ENCODE data around the gene FAM118B. TPM values are rescaled to one million over a fixed set of nuclear protein-coding genes. Genes with fewer than 3 reads are reported as not detected.

Gene FAM118B
- total RNA-seq, 1 donor: 32.9 TPM

DNA sequence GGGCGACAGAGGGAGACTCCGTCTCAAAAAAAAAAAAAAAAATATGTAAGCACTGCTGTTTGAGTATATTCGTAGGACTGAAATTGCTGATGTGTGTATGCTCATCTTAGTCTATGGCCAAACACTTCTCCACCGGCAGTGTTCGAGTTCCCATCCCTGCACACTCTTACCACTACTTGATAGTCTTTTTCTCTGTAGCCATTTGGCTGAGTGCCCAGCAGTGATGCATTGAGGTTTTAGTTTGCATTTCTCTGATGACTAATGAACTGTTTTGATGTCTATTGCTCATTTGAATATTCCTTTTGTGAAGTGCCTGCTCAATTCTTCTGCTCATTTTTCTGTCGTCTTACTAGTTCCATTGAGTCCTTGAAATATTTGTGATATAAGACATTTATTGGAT lies 73.2 kb downstream of the FAM118B start:
- no peak overlapping the region for H3K4me3 ChIP-seq (ENCODE audit: low read depth, low read length)
- TF ChIP-seq, protein P1, sequence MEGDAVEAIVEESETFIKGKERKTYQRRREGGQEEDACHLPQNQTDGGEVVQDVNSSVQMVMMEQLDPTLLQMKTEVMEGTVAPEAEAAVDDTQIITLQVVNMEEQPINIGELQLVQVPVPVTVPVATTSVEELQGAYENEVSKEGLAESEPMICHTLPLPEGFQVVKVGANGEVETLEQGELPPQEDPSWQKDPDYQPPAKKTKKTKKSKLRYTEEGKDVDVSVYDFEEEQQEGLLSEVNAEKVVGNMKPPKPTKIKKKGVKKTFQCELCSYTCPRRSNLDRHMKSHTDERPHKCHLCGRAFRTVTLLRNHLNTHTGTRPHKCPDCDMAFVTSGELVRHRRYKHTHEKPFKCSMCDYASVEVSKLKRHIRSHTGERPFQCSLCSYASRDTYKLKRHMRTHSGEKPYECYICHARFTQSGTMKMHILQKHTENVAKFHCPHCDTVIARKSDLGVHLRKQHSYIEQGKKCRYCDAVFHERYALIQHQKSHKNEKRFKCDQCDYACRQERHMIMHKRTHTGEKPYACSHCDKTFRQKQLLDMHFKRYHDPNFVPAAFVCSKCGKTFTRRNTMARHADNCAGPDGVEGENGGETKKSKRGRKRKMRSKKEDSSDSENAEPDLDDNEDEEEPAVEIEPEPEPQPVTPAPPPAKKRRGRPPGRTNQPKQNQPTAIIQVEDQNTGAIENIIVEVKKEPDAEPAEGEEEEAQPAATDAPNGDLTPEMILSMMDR (IDR thresholded peaks at IDR 0.05; ENCODE audit: insufficient read depth, low read length): no peak
- DNase-seq (ENCODE audit: low read depth): peak; percentile 94

GRCh38 chr11:126288237-126288636 lies 76.7 kb downstream of the FAM118B start:
- no peak overlapping the region for H3K4me3 ChIP-seq (ENCODE audit: low read depth, low read length)
- TF ChIP-seq, protein P1 (IDR thresholded peaks at IDR 0.05; ENCODE audit: insufficient read depth, low read length): no peak

GRCh38 chr11:126290887-126291286 lies 79.3 kb downstream of the FAM118B start:
- no peak overlapping the region for H3K4me3 ChIP-seq (ENCODE audit: low read depth, low read length)
- DNase-seq (ENCODE audit: low read depth): no peak
- TF ChIP-seq, protein P1 (IDR thresholded peaks at IDR 0.05; ENCODE audit: insufficient read depth, low read length): no peak

More at GRCh38 chr11:126288237-126288636, 76.7 kb downstream of the FAM118B start:
- DNase-seq (ENCODE audit: low read depth): no peak

DNA sequence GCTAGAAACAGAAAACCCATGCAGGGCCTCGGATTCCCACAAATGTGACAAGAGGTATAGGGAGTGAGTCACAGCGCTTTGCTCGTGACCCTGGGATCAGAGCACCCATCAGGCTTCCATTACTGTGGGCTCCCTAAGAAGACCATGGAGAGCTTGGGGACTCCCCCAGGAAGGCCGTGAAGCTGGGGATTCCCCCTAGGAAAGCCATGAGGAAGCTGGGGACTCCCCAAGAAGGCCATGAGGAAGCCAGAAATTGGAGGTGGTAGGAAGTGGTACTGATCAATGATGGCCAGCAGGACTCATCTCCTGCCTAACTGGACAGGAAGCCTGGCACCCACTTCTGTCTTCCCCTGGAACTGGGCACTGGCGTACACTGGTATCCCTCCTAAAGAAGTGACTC lies 82.1 kb downstream of the FAM118B start:
- TF ChIP-seq, protein P1 (IDR thresholded peaks at IDR 0.05; ENCODE audit: insufficient read depth, low read length): no peak
- no peak overlapping the region for H3K4me3 ChIP-seq (ENCODE audit: low read depth, low read length)
- DNase-seq (ENCODE audit: low read depth): no peak

- DNase-seq (ENCODE audit: low read depth): no peak
- TF ChIP-seq, protein P1 (IDR thresholded peaks at IDR 0.05; ENCODE audit: insufficient read depth, low read length): no peak
- no peak overlapping the region for H3K4me3 ChIP-seq (ENCODE audit: low read depth, low read length)
Measured at GRCh38 chr11:126297004-126297403, 85.4 kb downstream of the FAM118B start.

- TF ChIP-seq, protein P1 (IDR thresholded peaks at IDR 0.05; ENCODE audit: insufficient read depth, low read length): no peak
- peak within 1 kb of the TSS; percentile 83 for H3K4me3 ChIP-seq (ENCODE audit: low read depth, low read length)
- peak; percentile 89 for DNase-seq (ENCODE audit: low read depth)
Measured at GRCh38 chr11:126303623-126304456, 92.3 kb downstream of the FAM118B start, which contains the start of gene DCPS. Gene DCPS (plus strand): TSS chr11:126304060. CDS start chr11:126304081, 21 bp downstream.
